ENCODE results near the gene PARP14.
A peak's percentile ranks its signal among the peaks of the same experiment; 100 is the strongest.
"Not testable (repeated sequence)": the region's sequence is repeated elsewhere in the genome, so short reads cannot be mapped to it uniquely, and the experiment has no call there.

PARP14 gene

GRCh38 chr3:122714273-122714672 lies 33.6 kb downstream of the PARP14 start:
- FAIRE-seq (no peak), DNase-seq (ENCODE audit: low spot score) (no peak)

GRCh38 chr3:122716667-122717066 lies 36.0 kb downstream of the PARP14 start:
- DNase-seq (ENCODE audit: low spot score) (no peak), FAIRE-seq (no peak)

GRCh38 chr3:122719273-122719921 lies 38.8 kb downstream of the PARP14 start:
- FAIRE-seq (no peak), DNase-seq (ENCODE audit: low spot score) (no peak)

GRCh38 chr3:122725106-122725505 lies 44.5 kb downstream of the PARP14 start:
- FAIRE-seq (no peak), DNase-seq (ENCODE audit: low spot score) (no peak)

- DNase-seq (ENCODE audit: low spot score): no peak
- no peak for FAIRE-seq
Observed at GRCh38 chr3:122727294-122727693, 46.7 kb downstream of the PARP14 start.

- FAIRE-seq (no peak), DNase-seq (ENCODE audit: low spot score) (no peak)
Observed at GRCh38 chr3:122727766-122728165, 47.1 kb downstream of the PARP14 start.

GRCh38 chr3:122728186-122728585 lies 47.5 kb downstream of the PARP14 start:
- FAIRE-seq: no peak
- no peak for DNase-seq (ENCODE audit: low spot score)

- DNase-seq (ENCODE audit: low spot score): no peak
- FAIRE-seq: no peak
Observed at GRCh38 chr3:122728756-122729514, 48.3 kb downstream of the PARP14 start.

- DNase-seq (ENCODE audit: low spot score): no peak
- FAIRE-seq: no peak
Observed at GRCh38 chr3:122730240-122730639, 49.6 kb downstream of the PARP14 start.

GRCh38 chr3:122732682-122733525 lies 52.3 kb downstream of the PARP14 start:
- not testable (repeated sequence) for FAIRE-seq; DNase-seq (ENCODE audit: low spot score)

GRCh38 chr3:122739172-122739571 lies 58.5 kb downstream of the PARP14 start:
- FAIRE-seq (no peak), DNase-seq (ENCODE audit: low spot score) (no peak)

- DNase-seq (ENCODE audit: low spot score) (no peak), FAIRE-seq (no peak)
Observed at GRCh38 chr3:122742234-122742633, 61.6 kb downstream of the PARP14 start.

GRCh38 chr3:122743581-122744120 lies 63.0 kb downstream of the PARP14 start:
- DNase-seq (ENCODE audit: low spot score) (no peak), FAIRE-seq (no peak)

GRCh38 chr3:122745369-122746021 lies 64.9 kb downstream of the PARP14 start:
- FAIRE-seq (no peak), DNase-seq (ENCODE audit: low spot score) (no peak)

GRCh38 chr3:122747295-122747694 lies 66.7 kb downstream of the PARP14 start:
- not testable (repeated sequence) for FAIRE-seq; DNase-seq (ENCODE audit: low spot score)

GRCh38 chr3:122748347-122748746 lies 67.7 kb downstream of the PARP14 start:
- DNase-seq (ENCODE audit: low spot score) (no peak), FAIRE-seq (no peak)

- no peak for FAIRE-seq
Observed at GRCh38 chr3:122754929-122755328, 74.3 kb downstream of the PARP14 start.

GRCh38 chr3:122755491-122755890 lies 74.9 kb downstream of the PARP14 start:
- no peak for FAIRE-seq
- no peak for DNase-seq (ENCODE audit: low spot score)

More at GRCh38 chr3:122754929-122755328, 74.3 kb downstream of the PARP14 start:
- peak; percentile 38 for DNase-seq (ENCODE audit: low spot score)

GRCh38 chr3:122758877-122759560 lies 78.4 kb downstream of the PARP14 start:
- no peak for FAIRE-seq
- no peak for DNase-seq (ENCODE audit: low spot score)

GRCh38 chr3:122760453-122761271 lies 80.0 kb downstream of the PARP14 start:
- no peak for FAIRE-seq
- no peak for DNase-seq (ENCODE audit: low spot score)
